Measurements from ENCODE around the gene ARMC5. TPM values are rescaled to one million over a fixed set of nuclear protein-coding genes. Genes with fewer than 3 reads are reported as not detected.

Gene ARMC5
- polyA plus RNA-seq, 1 of the 3 experiments (the other 2 are of a cell fraction) = 8.9 TPM

DNA sequence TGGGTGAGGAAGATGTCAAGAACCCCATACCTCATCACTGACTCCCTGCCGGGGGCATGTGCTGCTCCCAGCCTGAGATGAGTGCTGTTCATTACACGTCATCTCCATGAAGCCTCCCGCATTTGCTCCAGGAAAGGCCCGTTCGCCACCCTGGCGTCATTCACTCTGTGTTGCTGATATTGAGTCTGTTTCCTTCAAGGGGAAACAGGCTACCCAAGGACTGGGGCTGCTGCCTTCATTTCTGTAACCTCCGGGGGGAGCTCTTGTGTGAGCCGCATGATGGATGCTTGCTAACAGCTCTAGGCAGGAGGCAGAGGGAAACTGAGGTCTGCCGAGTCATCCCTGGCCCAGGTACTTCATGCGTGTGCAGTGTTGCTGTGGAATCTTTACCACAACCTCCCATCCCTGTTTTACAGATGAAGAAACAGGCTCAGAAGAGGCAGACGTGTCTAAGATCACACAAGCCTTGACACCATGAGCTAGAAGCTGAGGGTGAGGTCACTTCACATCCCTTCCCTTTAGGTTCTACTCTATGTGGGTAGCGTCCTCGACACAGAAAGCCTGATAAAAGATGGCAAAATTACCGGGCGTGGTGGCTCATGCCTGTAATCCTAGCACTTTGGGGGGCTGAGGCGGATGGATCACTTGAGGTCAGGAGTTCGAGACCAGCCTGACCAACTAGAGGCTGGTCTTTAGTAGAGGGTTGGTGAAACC is 3.5 kb upstream of the ARMC5 start:
- CTCF ChIA-PET = interaction anchor here (0.6 to 8.0 kb wide), 5 partner anchors 12 to 502 kb away, joined by 3 to 80 read pairs (median 3); partner anchors contain the start of genes HSD3B7 and ZNF843
- POLR2A ChIA-PET = no interaction called here
- DNase-seq = peak; percentile 12

More for the DNA sequence above, 3.5 kb upstream of the ARMC5 start:
- 82% methylated on average over 17 of the region's 17 CpGs for WGBS (ENCODE audit: low lambda C conversion rate)
- Histone ChIP-seq H3K9me2 (no peaks in the 10 kb centered on the region), H2AFZ (ENCODE audit: low read depth) (no peak overlapping the region), H3K4me1 (ENCODE audit: control insufficient read depth in 1 of 2, insufficient read depth in 2 of 2, low read depth in 1 of 2, low read length in 1 of 2) (peaks cover 46 to 57% of the 10 kb centered on the region in 2 experiments; a peak in 3 of 4 replicates), H3K9me3 (no peaks in the 10 kb centered on the region), H4K20me1 (ENCODE audit: insufficient read depth) (peaks cover 38% of the 10 kb centered on the region), H3K4me2 (peak overlapping the region; percentile 32; the same call in 1 of the 2 replicates), H3K79me2 (ENCODE audit: insufficient read depth) (peaks cover 61% of the 10 kb centered on the region), H3K4me3 (ENCODE audit: low read depth in 2 of 2, low read length in 1 of 2) (no peak overlapping the region), H3K36me3 (replicated peaks in 1 of 2; ENCODE audit: control insufficient read depth in 1 of 2, insufficient read depth in 2 of 2, low read length in 1 of 2) (peaks cover 3 to 10% of the 10 kb centered on the region in 2 experiments), H3K9ac (no peak overlapping the region), H3F3A (replicated peaks; ENCODE audit: insufficient read depth) (peaks cover 32% of the 10 kb centered on the region), H3K27me3 (ENCODE audit: insufficient read depth) (no peaks in the 10 kb centered on the region), H3K27ac (ENCODE audit: low read depth in 2 of 2, low read length in 1 of 2) (no peak overlapping the region)
- no peak for TF ChIP-seq RCOR1 (IDR thresholded peaks at IDR 0.05; ENCODE audit: low read length)
- TF ChIP-seq RAD21 (IDR thresholded peaks at IDR 0.05; ENCODE audit: low read length) = 0 out of 2 replicates have a peak, but pooled peaks have one; percentile 6
- TF ChIP-seq, protein P1, sequence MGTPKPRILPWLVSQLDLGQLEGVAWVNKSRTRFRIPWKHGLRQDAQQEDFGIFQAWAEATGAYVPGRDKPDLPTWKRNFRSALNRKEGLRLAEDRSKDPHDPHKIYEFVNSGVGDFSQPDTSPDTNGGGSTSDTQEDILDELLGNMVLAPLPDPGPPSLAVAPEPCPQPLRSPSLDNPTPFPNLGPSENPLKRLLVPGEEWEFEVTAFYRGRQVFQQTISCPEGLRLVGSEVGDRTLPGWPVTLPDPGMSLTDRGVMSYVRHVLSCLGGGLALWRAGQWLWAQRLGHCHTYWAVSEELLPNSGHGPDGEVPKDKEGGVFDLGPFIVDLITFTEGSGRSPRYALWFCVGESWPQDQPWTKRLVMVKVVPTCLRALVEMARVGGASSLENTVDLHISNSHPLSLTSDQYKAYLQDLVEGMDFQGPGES (IDR thresholded peaks at IDR 0.05; ENCODE audit: low read depth, low read length) = no peak
- TF ChIP-seq YY1 (IDR thresholded peaks at IDR 0.05; ENCODE audit: low read depth) = no peak
- TF ChIP-seq, protein P2, sequence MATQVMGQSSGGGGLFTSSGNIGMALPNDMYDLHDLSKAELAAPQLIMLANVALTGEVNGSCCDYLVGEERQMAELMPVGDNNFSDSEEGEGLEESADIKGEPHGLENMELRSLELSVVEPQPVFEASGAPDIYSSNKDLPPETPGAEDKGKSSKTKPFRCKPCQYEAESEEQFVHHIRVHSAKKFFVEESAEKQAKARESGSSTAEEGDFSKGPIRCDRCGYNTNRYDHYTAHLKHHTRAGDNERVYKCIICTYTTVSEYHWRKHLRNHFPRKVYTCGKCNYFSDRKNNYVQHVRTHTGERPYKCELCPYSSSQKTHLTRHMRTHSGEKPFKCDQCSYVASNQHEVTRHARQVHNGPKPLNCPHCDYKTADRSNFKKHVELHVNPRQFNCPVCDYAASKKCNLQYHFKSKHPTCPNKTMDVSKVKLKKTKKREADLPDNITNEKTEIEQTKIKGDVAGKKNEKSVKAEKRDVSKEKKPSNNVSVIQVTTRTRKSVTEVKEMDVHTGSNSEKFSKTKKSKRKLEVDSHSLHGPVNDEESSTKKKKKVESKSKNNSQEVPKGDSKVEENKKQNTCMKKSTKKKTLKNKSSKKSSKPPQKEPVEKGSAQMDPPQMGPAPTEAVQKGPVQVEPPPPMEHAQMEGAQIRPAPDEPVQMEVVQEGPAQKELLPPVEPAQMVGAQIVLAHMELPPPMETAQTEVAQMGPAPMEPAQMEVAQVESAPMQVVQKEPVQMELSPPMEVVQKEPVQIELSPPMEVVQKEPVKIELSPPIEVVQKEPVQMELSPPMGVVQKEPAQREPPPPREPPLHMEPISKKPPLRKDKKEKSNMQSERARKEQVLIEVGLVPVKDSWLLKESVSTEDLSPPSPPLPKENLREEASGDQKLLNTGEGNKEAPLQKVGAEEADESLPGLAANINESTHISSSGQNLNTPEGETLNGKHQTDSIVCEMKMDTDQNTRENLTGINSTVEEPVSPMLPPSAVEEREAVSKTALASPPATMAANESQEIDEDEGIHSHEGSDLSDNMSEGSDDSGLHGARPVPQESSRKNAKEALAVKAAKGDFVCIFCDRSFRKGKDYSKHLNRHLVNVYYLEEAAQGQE (IDR thresholded peaks at IDR 0.05; ENCODE audit: low read depth, low read length) = no peak
- TF ChIP-seq GATA2 (CRISPR knock-in tag; IDR thresholded peaks at IDR 0.05) = no peak
- TF ChIP-seq ELF1 (IDR thresholded peaks at IDR 0.05) = no peak
- no peak for TF ChIP-seq RXRA (IDR thresholded peaks at IDR 0.05; ENCODE audit: borderline replicate concordance, low read depth)
- TF ChIP-seq, protein P3, sequence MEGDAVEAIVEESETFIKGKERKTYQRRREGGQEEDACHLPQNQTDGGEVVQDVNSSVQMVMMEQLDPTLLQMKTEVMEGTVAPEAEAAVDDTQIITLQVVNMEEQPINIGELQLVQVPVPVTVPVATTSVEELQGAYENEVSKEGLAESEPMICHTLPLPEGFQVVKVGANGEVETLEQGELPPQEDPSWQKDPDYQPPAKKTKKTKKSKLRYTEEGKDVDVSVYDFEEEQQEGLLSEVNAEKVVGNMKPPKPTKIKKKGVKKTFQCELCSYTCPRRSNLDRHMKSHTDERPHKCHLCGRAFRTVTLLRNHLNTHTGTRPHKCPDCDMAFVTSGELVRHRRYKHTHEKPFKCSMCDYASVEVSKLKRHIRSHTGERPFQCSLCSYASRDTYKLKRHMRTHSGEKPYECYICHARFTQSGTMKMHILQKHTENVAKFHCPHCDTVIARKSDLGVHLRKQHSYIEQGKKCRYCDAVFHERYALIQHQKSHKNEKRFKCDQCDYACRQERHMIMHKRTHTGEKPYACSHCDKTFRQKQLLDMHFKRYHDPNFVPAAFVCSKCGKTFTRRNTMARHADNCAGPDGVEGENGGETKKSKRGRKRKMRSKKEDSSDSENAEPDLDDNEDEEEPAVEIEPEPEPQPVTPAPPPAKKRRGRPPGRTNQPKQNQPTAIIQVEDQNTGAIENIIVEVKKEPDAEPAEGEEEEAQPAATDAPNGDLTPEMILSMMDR (IDR thresholded peaks at IDR 0.05) = peak; percentile 40
